ENCODE results near the gene NEU3. TPM values are rescaled to one million over a fixed set of nuclear protein-coding genes. Genes with fewer than 3 reads are reported as not detected.

Gene NEU3
- total RNA-seq (2022) (19.3 and 21.8 TPM in 2 replicates), Bru-seq, nascent RNA (percentile 75 among the genes with signal in this experiment), BruChase-seq, experiment 1, labeled RNA remaining after a 2-hour chase (percentile 88 among the genes with signal in this experiment), BruChase-seq, experiment 2, labeled RNA remaining after a 6-hour chase (percentile 79 among the genes with signal in this experiment)
- long read RNA-seq, full-length matches to known transcripts: 7 of 13 reads
- long read RNA-seq, partial matches to known transcripts: 0 of 13 reads
- long read RNA-seq, other reads (novel, unspliced or antisense): 6 of 13 reads

GRCh38 chr11:74988541-74989259 lies at the start of gene NEU3:
TSS of gene NEU3 (plus strand) at chr11:74988933. CDS start at chr11:74989061, 128 bp downstream.
- no peaks in the 10 kb centered on the region for H3K9me3 Mint-ChIP-seq (ENCODE audit: unreplicated experiment)
- H3K9me3 ChIP-seq: no peaks in the 10 kb centered on the region
- peak within 1 kb of the TSS; percentile 82 for H3K27ac Mint-ChIP-seq (ENCODE audit: unreplicated experiment)
- TF ChIP-seq CTCF (IDR thresholded peaks at IDR 0.05; ENCODE audit: insufficient read depth in 1 of 2, low read depth in 1 of 2, low read length in 1 of 2, severe bottlenecking in 1 of 2, unreplicated experiment in 1 of 2): no peak
- intact Hi-C loops (cut with micrococcal nuclease; ENCODE audit: unreplicated experiment): loop anchor here (1.0 to 2.0 kb wide), 2 partner anchors 18 to 39 kb away; partner anchors contain the start of genes SPCS2 and XRRA1
- H3K27me3 ChIP-seq (replicated peaks; ENCODE audit: control insufficient read depth, insufficient read depth, low read length): no peaks in the 10 kb centered on the region
- H3K4me1 ChIP-seq: peaks cover 22% of the 10 kb centered on the region
- peaks cover 28% of the 10 kb centered on the region for H3K4me1 Mint-ChIP-seq (ENCODE audit: low read depth, unreplicated experiment)
- ChIA-PET CTCF (interaction anchor here (0.6 to 2.3 kb wide), 9 partner anchors 32 to 1220 kb away, joined by 3 to 16 read pairs (median 5); no protein-coding TSS in a partner anchor), POLR2A (interaction anchor here (0.6 to 3.0 kb wide), 10 partner anchors 28 to 1283 kb away, joined by 3 to 13 read pairs (median 4); partner anchors contain the start of genes GDPD5, SPCS2 and XRRA1)
- no peaks in the 10 kb centered on the region for H3K27me3 Mint-ChIP-seq (ENCODE audit: insufficient read depth, unreplicated experiment)
- no TSS peak for BruUV-seq (replicated peaks)
- 0 out of 2 replicates have a peak, but pooled peaks cover 1% of the 10 kb centered on the region for H3K36me3 ChIP-seq (ENCODE audit: control insufficient read depth, insufficient read depth, low read length)
- peak; percentile 89 to 93 for DNase-seq
- H3K36me3 Mint-ChIP-seq (ENCODE audit: insufficient read depth, unreplicated experiment): peaks cover 10% of the 10 kb centered on the region
- peak within 1 kb of the TSS; percentile 61 for H3K4me3 ChIP-seq (ENCODE audit: low read depth, low read length)
- peak within 1 kb of the TSS; percentile 85 for H3K4me3 Mint-ChIP-seq (ENCODE audit: unreplicated experiment)

DNA sequence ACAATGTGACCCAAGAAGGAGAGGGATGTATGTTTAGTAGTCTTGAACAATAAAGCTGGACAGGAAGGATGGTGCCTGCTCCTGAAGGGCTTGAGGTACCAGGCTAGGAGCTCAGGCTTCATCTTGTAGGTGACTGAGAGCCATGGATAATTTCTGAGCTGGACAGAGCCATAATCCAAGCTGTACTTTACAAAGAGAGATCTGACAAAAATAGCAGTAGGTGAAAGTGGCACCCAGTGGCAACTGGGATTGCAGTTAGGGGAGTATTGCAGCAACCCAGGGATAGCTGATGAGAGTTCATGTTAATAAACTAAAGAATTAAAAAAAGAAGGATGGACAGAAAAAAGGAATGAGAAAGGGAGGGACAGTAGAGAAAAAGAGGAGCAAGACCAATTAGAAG lies 47.2 kb upstream of the NEU3 start:
- Histone ChIP-seq H3K4me3 (ENCODE audit: low read depth, low read length) (no peak overlapping the region), H3K9me3 (no peaks in the 10 kb centered on the region), H3K36me3 (ENCODE audit: control insufficient read depth, insufficient read depth, low read length) (no peaks in the 10 kb centered on the region), H3K27me3 (replicated peaks; ENCODE audit: control insufficient read depth, insufficient read depth, low read length) (no peaks in the 10 kb centered on the region), H3K4me1 (no peaks in the 10 kb centered on the region)
- POLR2A ChIA-PET: no interaction called here
- CTCF ChIA-PET: interaction anchor here (0.6 to 0.8 kb wide), 3 partner anchors 61 to 307 kb away, joined by 3 to 7 read pairs (median 3); no protein-coding TSS in a partner anchor
- H3K36me3 Mint-ChIP-seq (ENCODE audit: insufficient read depth, unreplicated experiment): no peaks in the 10 kb centered on the region
- H3K4me3 Mint-ChIP-seq (ENCODE audit: unreplicated experiment): no peak overlapping the region
- H3K27me3 Mint-ChIP-seq (ENCODE audit: insufficient read depth, unreplicated experiment): no peaks in the 10 kb centered on the region
- no peak overlapping the region for H3K27ac Mint-ChIP-seq (ENCODE audit: unreplicated experiment)
- no peak for TF ChIP-seq CTCF (IDR thresholded peaks at IDR 0.05; ENCODE audit: insufficient read depth in 1 of 2, low read depth in 1 of 2, low read length in 1 of 2, severe bottlenecking in 1 of 2, unreplicated experiment in 1 of 2)
- no peaks in the 10 kb centered on the region for H3K4me1 Mint-ChIP-seq (ENCODE audit: low read depth, unreplicated experiment)
- no TSS peak for BruUV-seq (replicated peaks)
- no peak for DNase-seq
- intact Hi-C loops (cut with micrococcal nuclease; ENCODE audit: unreplicated experiment): no loop called here
- H3K9me3 Mint-ChIP-seq (ENCODE audit: unreplicated experiment): no peaks in the 10 kb centered on the region

GRCh38 chr11:74942073-74942759 lies 46.5 kb upstream of the NEU3 start:
- H3K9me3 ChIP-seq: no peaks in the 10 kb centered on the region
- no peaks in the 10 kb centered on the region for H3K36me3 ChIP-seq (ENCODE audit: control insufficient read depth, insufficient read depth, low read length)
- ChIA-PET POLR2A (interaction anchor here (0.5 kb wide), 1 partner anchor 46 kb away, joined by 3 read pairs; no protein-coding TSS in a partner anchor), CTCF (interaction anchor here (0.6 to 0.8 kb wide), 2 partner anchors 20 to 60 kb away, joined by 3 read pairs; no protein-coding TSS in a partner anchor)
- no peaks in the 10 kb centered on the region for H3K36me3 Mint-ChIP-seq (ENCODE audit: insufficient read depth, unreplicated experiment)
- H3K27me3 Mint-ChIP-seq (ENCODE audit: insufficient read depth, unreplicated experiment): no peaks in the 10 kb centered on the region
- H3K4me3 ChIP-seq (ENCODE audit: low read depth, low read length): no peak overlapping the region
- H3K27ac Mint-ChIP-seq (ENCODE audit: unreplicated experiment): no peak overlapping the region
- no peak for TF ChIP-seq CTCF (IDR thresholded peaks at IDR 0.05; ENCODE audit: insufficient read depth in 1 of 2, low read depth in 1 of 2, low read length in 1 of 2, severe bottlenecking in 1 of 2, unreplicated experiment in 1 of 2)
- no peak for DNase-seq
- no TSS peak for BruUV-seq (replicated peaks)
- H3K9me3 Mint-ChIP-seq (ENCODE audit: unreplicated experiment): no peaks in the 10 kb centered on the region
- H3K27me3 ChIP-seq (replicated peaks; ENCODE audit: control insufficient read depth, insufficient read depth, low read length): no peaks in the 10 kb centered on the region
- H3K4me1 ChIP-seq: no peaks in the 10 kb centered on the region
- H3K4me1 Mint-ChIP-seq (ENCODE audit: low read depth, unreplicated experiment): no peaks in the 10 kb centered on the region
- no peak overlapping the region for H3K4me3 Mint-ChIP-seq (ENCODE audit: unreplicated experiment)
- intact Hi-C loops (cut with micrococcal nuclease; ENCODE audit: unreplicated experiment): no loop called here
